OCI-LY3 (cell line): ENCODE results near the gene ZNF202.

ENCODE experiments used
- H2AFZ ChIP-seq: fragments of 200-600, 300-600 bp; shearing (Covaris generic); 2 replicates; pipeline ENCODE4 v1.6.0; 2014; ENCODE audit warnings: antibody characterized with exemption, low read depth, low read length
- H3K27ac ChIP-seq: fragments of 200-600, 300-600 bp; sonication (generic); 2 replicates; pipeline ENCODE4 v1.5.1; 2014; ENCODE audit warnings: mild to moderate bottlenecking, low read length, moderate library complexity, mixed read lengths
- H3K27me3 ChIP-seq: fragments of 200-600, 300-600 bp; sonication (generic); 2 replicates; pipeline ENCODE4 v1.6.1; 2014; ENCODE audit warnings: low read depth, low read length, mixed read lengths
- H3K36me3 ChIP-seq: fragments of 200-600, 300-600 bp; sonication (generic); replicated peaks from 2 replicates; pipeline ENCODE3; 2014; ENCODE audit warnings: low read depth, low read length, mixed read lengths
- H3K4me1 ChIP-seq: fragments of 300-600, 200-600 bp; sonication (generic); 2 replicates; pipeline ENCODE4 v1.6.1; 2014; ENCODE audit warnings: low read length, mixed read lengths
- H3K4me2 ChIP-seq: fragments of 200-600, 300-600 bp; sonication (generic); 2 replicates; pipeline ENCODE4 v1.6.1; 2014; ENCODE audit warnings: low read length, mixed read lengths
- H3K4me3 ChIP-seq: fragments of 300-600, 200-600 bp; sonication (generic); 2 replicates; pipeline ENCODE4 v1.5.1; 2014; ENCODE audit warnings: antibody characterized with exemption, mild to moderate bottlenecking, low read length, moderate library complexity
- H3K79me2 ChIP-seq: fragments of 300-600, 200-600 bp; shearing (Covaris generic); 2 replicates; pipeline ENCODE4 v1.6.1; 2014; ENCODE audit warnings: mild to moderate bottlenecking, low read length, mixed read lengths
- H3K9ac ChIP-seq: fragments of 300-600, 200-600 bp; shearing (Covaris generic); 2 replicates; pipeline ENCODE4 v1.6.0; 2014; ENCODE audit warnings: mild to moderate bottlenecking, low read length, moderate library complexity
- H3K9me3 ChIP-seq: fragments of 200-600, 300-600 bp; shearing (Covaris generic); 2 replicates; pipeline ENCODE4 v1.6.1; 2014; ENCODE audit warnings: low read length, mixed read lengths; ENCODE audit not compliant: insufficient read depth
- H4K20me1 ChIP-seq: fragments of 200-600, 300-600 bp; sonication (generic); 2 replicates; pipeline ENCODE4 v1.6.1; 2016; ENCODE audit warnings: low read length, mixed read lengths; ENCODE audit not compliant: insufficient read depth
- CTCF ChIP-seq: fragments of 200-600, 300-600 bp; sonication (generic); IDR thresholded peaks from 2 replicates; pipeline ENCODE4 v1.5.1; 2014; ENCODE audit warnings: antibody characterized with exemption, low read length, low read depth
- EZH2phosphoT487 ChIP-seq: fragments of 200-600 bp; shearing (Covaris generic); IDR thresholded peaks from 2 replicates; pipeline ENCODE4 v1.6.1; 2018; ENCODE audit warnings: antibody characterized with exemption, mixed run types, low read depth

ZNF202 gene

GRCh38 chr11:123700772-123701171 is 40.7 kb downstream of the ZNF202 start:
- Histone ChIP-seq H3K4me3 (no peak overlapping the region), H4K20me1 (no peaks in the 10 kb centered on the region), H2AFZ (no peak overlapping the region), H3K36me3 (no peaks in the 10 kb centered on the region), H3K79me2 (no peaks in the 10 kb centered on the region), H3K4me2 (no peak overlapping the region), H3K9ac (no peak overlapping the region), H3K4me1 (peaks cover 7% of the 10 kb centered on the region), H3K27ac (no peak overlapping the region), H3K9me3 (no peaks in the 10 kb centered on the region), H3K27me3 (0 out of 2 replicates have a peak, but pooled peaks cover 5% of the 10 kb centered on the region)
- TF ChIP-seq EZH2phosphoT487, result no peak
- no peak for TF ChIP-seq CTCF

- no peaks in the 10 kb centered on the region for H3K9me3 ChIP-seq
- peaks cover 7% of the 10 kb centered on the region for H3K4me1 ChIP-seq
- no peak for TF ChIP-seq EZH2phosphoT487
- TF ChIP-seq CTCF, result no peak
- H3K9ac ChIP-seq, result no peak overlapping the region
- H3K27ac ChIP-seq, result no peak overlapping the region
- H3K27me3 ChIP-seq, result peaks cover 8% of the 10 kb centered on the region; the same call in 1 of the 2 replicates
- no peak overlapping the region for H3K4me2 ChIP-seq
- H2AFZ ChIP-seq, result no peak overlapping the region
- H3K4me3 ChIP-seq, result no peak overlapping the region
- H4K20me1 ChIP-seq, result no peaks in the 10 kb centered on the region
- no peaks in the 10 kb centered on the region for H3K79me2 ChIP-seq
- H3K36me3 ChIP-seq, result no peaks in the 10 kb centered on the region
These were observed 42.8 kb downstream of the ZNF202 start for GRCh38 chr11:123698546-123699127.

GRCh38 chr11:123696183-123696582 is 45.3 kb downstream of the ZNF202 start:
- H3K9ac ChIP-seq, result no peak overlapping the region
- peaks cover 21% of the 10 kb centered on the region for H3K27me3 ChIP-seq
- H2AFZ ChIP-seq, result no peak overlapping the region
- no peak overlapping the region for H3K27ac ChIP-seq
- H4K20me1 ChIP-seq, result no peaks in the 10 kb centered on the region
- H3K9me3 ChIP-seq, result no peaks in the 10 kb centered on the region
- no peaks in the 10 kb centered on the region for H3K36me3 ChIP-seq
- H3K4me3 ChIP-seq, result no peak overlapping the region
- TF ChIP-seq EZH2phosphoT487 (no peak), CTCF (no peak)
- H3K79me2 ChIP-seq, result no peaks in the 10 kb centered on the region
- H3K4me2 ChIP-seq, result no peak overlapping the region
- peaks cover 7% of the 10 kb centered on the region for H3K4me1 ChIP-seq

- no peak overlapping the region for H2AFZ ChIP-seq
- H3K27ac ChIP-seq, result no peak overlapping the region
- peaks cover 7% of the 10 kb centered on the region for H3K4me1 ChIP-seq
- no peaks in the 10 kb centered on the region for H4K20me1 ChIP-seq
- no peak for TF ChIP-seq CTCF
- no peak for TF ChIP-seq EZH2phosphoT487
- H3K27me3 ChIP-seq, result peaks cover 24% of the 10 kb centered on the region
- no peak overlapping the region for H3K4me2 ChIP-seq
- H3K9me3 ChIP-seq, result no peaks in the 10 kb centered on the region
- H3K36me3 ChIP-seq, result no peaks in the 10 kb centered on the region
- H3K79me2 ChIP-seq, result no peaks in the 10 kb centered on the region
- no peak overlapping the region for H3K9ac ChIP-seq
- no peak overlapping the region for H3K4me3 ChIP-seq
These were observed 46.2 kb downstream of the ZNF202 start for GRCh38 chr11:123695231-123695630.
